ENCODE measurements around the gene PLCH2.

Gene PLCH2

DNA sequence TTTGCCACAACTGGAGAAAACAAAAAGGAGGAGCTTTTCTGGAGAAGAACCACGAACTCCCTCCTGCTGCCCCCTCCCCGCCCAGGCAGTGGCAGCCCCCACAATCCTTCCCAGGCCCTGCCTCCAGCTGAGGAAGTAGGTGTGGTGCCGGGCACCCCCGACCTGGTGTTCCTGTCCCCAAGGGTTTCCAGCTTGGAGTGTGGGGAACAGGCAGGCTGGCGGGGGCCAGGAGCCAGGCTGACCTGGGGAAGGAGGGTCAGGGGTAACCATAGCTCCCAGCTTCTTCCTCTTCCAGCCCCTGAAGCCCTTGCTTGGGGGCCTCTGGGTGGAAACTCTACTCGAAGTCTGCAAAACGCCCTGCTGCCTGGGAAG, 58.2 kb downstream of the PLCH2 start:
- Histone ChIP-seq H3K9me2 (replicated peaks; ENCODE audit: control insufficient read depth, low read length) (no peaks in the 10 kb centered on the region), H4K20me1 (ENCODE audit: control insufficient read depth, insufficient read depth, low read depth, low read length) (no peaks in the 10 kb centered on the region), H3F3A (ENCODE audit: control insufficient read depth, insufficient read depth) (no peaks in the 10 kb centered on the region), H3K27ac (ENCODE audit: low read depth, low read length) (no peak overlapping the region), H3K36me3 (ENCODE audit: control insufficient read depth, low read length) (no peaks in the 10 kb centered on the region), H3K9me3 (ENCODE audit: control insufficient read depth, insufficient read depth, low read length) (no peaks in the 10 kb centered on the region), H3K4me3 (ENCODE audit: low read length) (no peak overlapping the region), H3K27me3 (ENCODE audit: control insufficient read depth, low read length) (peaks cover 36% of the 10 kb centered on the region), H3K4me2 (ENCODE audit: low read length) (no peak overlapping the region), H3K4me1 (ENCODE audit: control insufficient read depth, low read length) (no peaks in the 10 kb centered on the region), H3K79me2 (ENCODE audit: control insufficient read depth, low read length) (no peaks in the 10 kb centered on the region)
- TF ChIP-seq, protein P1, sequence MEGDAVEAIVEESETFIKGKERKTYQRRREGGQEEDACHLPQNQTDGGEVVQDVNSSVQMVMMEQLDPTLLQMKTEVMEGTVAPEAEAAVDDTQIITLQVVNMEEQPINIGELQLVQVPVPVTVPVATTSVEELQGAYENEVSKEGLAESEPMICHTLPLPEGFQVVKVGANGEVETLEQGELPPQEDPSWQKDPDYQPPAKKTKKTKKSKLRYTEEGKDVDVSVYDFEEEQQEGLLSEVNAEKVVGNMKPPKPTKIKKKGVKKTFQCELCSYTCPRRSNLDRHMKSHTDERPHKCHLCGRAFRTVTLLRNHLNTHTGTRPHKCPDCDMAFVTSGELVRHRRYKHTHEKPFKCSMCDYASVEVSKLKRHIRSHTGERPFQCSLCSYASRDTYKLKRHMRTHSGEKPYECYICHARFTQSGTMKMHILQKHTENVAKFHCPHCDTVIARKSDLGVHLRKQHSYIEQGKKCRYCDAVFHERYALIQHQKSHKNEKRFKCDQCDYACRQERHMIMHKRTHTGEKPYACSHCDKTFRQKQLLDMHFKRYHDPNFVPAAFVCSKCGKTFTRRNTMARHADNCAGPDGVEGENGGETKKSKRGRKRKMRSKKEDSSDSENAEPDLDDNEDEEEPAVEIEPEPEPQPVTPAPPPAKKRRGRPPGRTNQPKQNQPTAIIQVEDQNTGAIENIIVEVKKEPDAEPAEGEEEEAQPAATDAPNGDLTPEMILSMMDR (IDR thresholded peaks at IDR 0.05; ENCODE audit: low read depth, low read length, poor library complexity, severe bottlenecking) = no peak
- no peak for TF ChIP-seq EZH2phosphoT487 (IDR thresholded peaks at IDR 0.05; ENCODE audit: borderline replicate concordance, low read length)

DNA sequence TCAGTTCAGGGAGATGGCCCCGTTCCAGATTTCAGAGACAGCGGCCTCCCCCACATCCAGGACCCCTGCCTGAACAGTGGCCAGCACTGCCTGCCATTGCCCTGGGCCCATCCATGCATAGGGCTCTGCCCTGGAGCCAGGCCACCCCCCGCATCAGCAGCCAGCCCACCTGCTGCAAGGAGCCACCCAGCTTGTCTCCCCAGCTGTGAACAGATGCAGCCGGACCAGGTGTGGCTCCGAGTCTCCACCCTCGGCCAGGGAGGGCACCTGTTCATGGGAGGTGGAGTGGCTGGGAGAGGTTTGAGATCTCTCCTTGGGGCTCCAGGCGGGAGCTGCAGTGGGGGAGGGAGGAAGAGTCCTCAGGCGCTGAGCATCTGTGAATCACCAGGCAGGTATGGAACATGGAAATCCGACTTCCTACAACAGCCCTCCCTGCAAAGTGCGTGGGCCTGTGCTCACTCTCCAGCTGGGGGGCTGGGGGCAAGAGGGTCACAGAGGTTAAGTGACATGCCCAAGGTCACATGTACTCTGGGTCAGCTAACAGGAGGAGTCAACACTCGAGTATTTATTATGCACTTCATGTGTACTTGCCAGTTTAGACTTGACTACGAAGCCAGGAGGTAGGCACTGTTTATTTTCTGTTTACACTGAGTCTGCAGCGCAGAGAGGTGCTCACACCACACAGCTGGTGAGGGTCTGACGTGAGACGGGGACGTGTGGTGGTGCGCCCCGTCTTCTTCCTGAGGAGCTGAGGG, 58.8 kb downstream of the PLCH2 start:
- peaks cover 34% of the 10 kb centered on the region for H3K27me3 ChIP-seq (ENCODE audit: control insufficient read depth, low read length)
- no peaks in the 10 kb centered on the region for H3K9me2 ChIP-seq (replicated peaks; ENCODE audit: control insufficient read depth, low read length)
- no peak for TF ChIP-seq EZH2phosphoT487 (IDR thresholded peaks at IDR 0.05; ENCODE audit: borderline replicate concordance, low read length)
- TF ChIP-seq, protein P1 (IDR thresholded peaks at IDR 0.05; ENCODE audit: low read depth, low read length, poor library complexity, severe bottlenecking) = no peak
- no peaks in the 10 kb centered on the region for H4K20me1 ChIP-seq (ENCODE audit: control insufficient read depth, insufficient read depth, low read depth, low read length)
- H3K9me3 ChIP-seq (ENCODE audit: control insufficient read depth, insufficient read depth, low read length) = no peaks in the 10 kb centered on the region
- no peak overlapping the region for H3K4me2 ChIP-seq (ENCODE audit: low read length)
- H3K27ac ChIP-seq (ENCODE audit: low read depth, low read length) = no peak overlapping the region
- no peaks in the 10 kb centered on the region for H3K4me1 ChIP-seq (ENCODE audit: control insufficient read depth, low read length)
- H3K4me3 ChIP-seq (ENCODE audit: low read length) = no peak overlapping the region
- H3F3A ChIP-seq (ENCODE audit: control insufficient read depth, insufficient read depth) = no peaks in the 10 kb centered on the region
- H3K79me2 ChIP-seq (ENCODE audit: control insufficient read depth, low read length) = no peaks in the 10 kb centered on the region
- H3K36me3 ChIP-seq (ENCODE audit: control insufficient read depth, low read length) = no peaks in the 10 kb centered on the region

DNA sequence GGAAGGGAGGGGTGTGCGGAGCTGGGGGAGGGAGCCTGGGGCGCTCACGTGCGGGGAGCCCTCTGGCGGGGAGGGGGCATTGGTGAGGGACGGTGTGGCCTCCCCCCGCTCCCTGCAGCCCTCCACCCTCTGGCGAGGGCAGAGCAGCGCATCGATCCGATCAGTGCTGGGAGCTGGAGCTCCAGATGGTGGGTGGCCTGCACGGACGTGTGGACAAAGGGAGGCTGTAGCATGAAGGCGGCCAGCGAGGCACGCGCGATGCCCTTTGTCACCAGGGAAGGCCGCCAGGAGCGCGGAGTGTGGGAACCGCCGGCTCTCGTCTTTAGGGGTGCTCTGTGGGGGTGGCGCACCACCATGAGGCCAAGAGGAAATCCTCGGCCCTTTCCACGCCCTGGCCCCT, 59.4 kb downstream of the PLCH2 start:
- no peaks in the 10 kb centered on the region for H3K79me2 ChIP-seq (ENCODE audit: control insufficient read depth, low read length)
- no peaks in the 10 kb centered on the region for H3K9me2 ChIP-seq (replicated peaks; ENCODE audit: control insufficient read depth, low read length)
- H3K9me3 ChIP-seq (ENCODE audit: control insufficient read depth, insufficient read depth, low read length) = no peaks in the 10 kb centered on the region
- no peaks in the 10 kb centered on the region for H3K36me3 ChIP-seq (ENCODE audit: control insufficient read depth, low read length)
- no peak overlapping the region for H3K4me3 ChIP-seq (ENCODE audit: low read length)
- H3K27me3 ChIP-seq (ENCODE audit: control insufficient read depth, low read length) = peaks cover 34% of the 10 kb centered on the region
- H3F3A ChIP-seq (ENCODE audit: control insufficient read depth, insufficient read depth) = no peaks in the 10 kb centered on the region
- H3K4me1 ChIP-seq (ENCODE audit: control insufficient read depth, low read length) = no peaks in the 10 kb centered on the region
- no peak overlapping the region for H3K4me2 ChIP-seq (ENCODE audit: low read length)
- no peaks in the 10 kb centered on the region for H4K20me1 ChIP-seq (ENCODE audit: control insufficient read depth, insufficient read depth, low read depth, low read length)
- TF ChIP-seq, protein P1 (IDR thresholded peaks at IDR 0.05; ENCODE audit: low read depth, low read length, poor library complexity, severe bottlenecking) = no peak
- no peak for TF ChIP-seq EZH2phosphoT487 (IDR thresholded peaks at IDR 0.05; ENCODE audit: borderline replicate concordance, low read length)
- no peak overlapping the region for H3K27ac ChIP-seq (ENCODE audit: low read depth, low read length)

Measured in DOHH2 (cell line).